ENCODE data around the gene CEACAM4. TPM values are rescaled to one million over a fixed set of nuclear protein-coding genes. Genes with fewer than 3 reads are reported as not detected.

The CEACAM4 gene
- total RNA-seq, 2 experiments from 2014 or later: not detected

GRCh38 chr19:41638641-41639081 is 11.8 kb upstream of the CEACAM4 start:
- H3K36me3 Mint-ChIP-seq (ENCODE audit: low read depth): peaks cover 2% of the 10 kb centered on the region
- peaks cover 19% of the 10 kb centered on the region for H3K4me1 Mint-ChIP-seq
- ChIA-PET CTCF (interaction anchor here (0.9 to 8.6 kb wide), 5 partner anchors 14 to 189 kb away, joined by 3 to 143 read pairs (median 4); partner anchors contain the start of gene CEACAM7), POLR2A (no interaction called here)
- peaks cover 14% of the 10 kb centered on the region for H3K27me3 Mint-ChIP-seq
- intact Hi-C loops (cut with DNase I, micrococcal nuclease): no loop called here
- DNase-seq (peak; percentile 14), ATAC-seq (no peak)
- H3K4me3 Mint-ChIP-seq: no peak overlapping the region
- peaks cover 2% of the 10 kb centered on the region for H3K9me3 Mint-ChIP-seq (ENCODE audit: low read depth)
- no peak overlapping the region for H3K27ac Mint-ChIP-seq

GRCh38 chr19:41637484-41637883 is 10.6 kb upstream of the CEACAM4 start:
- H3K27me3 Mint-ChIP-seq: peaks cover 14% of the 10 kb centered on the region
- H3K9me3 Mint-ChIP-seq (ENCODE audit: low read depth): peaks cover 2% of the 10 kb centered on the region
- intact Hi-C loops (cut with DNase I, micrococcal nuclease): no loop called here
- peaks cover 2% of the 10 kb centered on the region for H3K36me3 Mint-ChIP-seq (ENCODE audit: low read depth)
- DNase-seq (no peak), ATAC-seq (no peak)
- peaks cover 19% of the 10 kb centered on the region for H3K4me1 Mint-ChIP-seq
- no peak overlapping the region for H3K27ac Mint-ChIP-seq
- ChIA-PET CTCF (interaction anchor here (1.5 to 8.6 kb wide), 4 partner anchors 15 to 188 kb away, joined by 4 to 143 read pairs (median 39); partner anchors contain the start of gene CEACAM7), POLR2A (no interaction called here)
- H3K4me3 Mint-ChIP-seq: no peak overlapping the region

- Mint-ChIP-seq H3K9me3 (ENCODE audit: low read depth) (peaks cover 8% of the 10 kb centered on the region), H3K4me3 (no peak overlapping the region)
- intact Hi-C loops (cut with DNase I, micrococcal nuclease): no loop called here
These were observed 1.2 kb upstream of the CEACAM4 start for GRCh38 chr19:41627966-41628675.

GRCh38 chr19:41626278-41626677 is 596 bp downstream of the CEACAM4 start:
- H3K27me3 Mint-ChIP-seq: peaks cover 10% of the 10 kb centered on the region
- intact Hi-C loops (cut with DNase I, micrococcal nuclease): no loop called here
- H3K36me3 Mint-ChIP-seq (ENCODE audit: low read depth): no peaks in the 10 kb centered on the region
- H3K4me1 Mint-ChIP-seq: no peaks in the 10 kb centered on the region
- CTCF ChIA-PET: interaction anchor here (0.9 kb wide), 1 partner anchor 16 kb away, joined by 3 read pairs; no protein-coding TSS in a partner anchor
- no peak for DNase-seq
- no peak overlapping the region for H3K4me3 Mint-ChIP-seq
- H3K27ac Mint-ChIP-seq: no peak overlapping the region
- peaks cover 6% of the 10 kb centered on the region for H3K9me3 Mint-ChIP-seq (ENCODE audit: low read depth)
- POLR2A ChIA-PET: no interaction called here
- ATAC-seq: no peak

More at GRCh38 chr19:41627966-41628675, 1.2 kb upstream of the CEACAM4 start:
- H3K36me3 Mint-ChIP-seq (ENCODE audit: low read depth): no peaks in the 10 kb centered on the region
- ChIA-PET CTCF (interaction anchor here (1.3 kb wide), 1 partner anchor 12 kb away, joined by 3 read pairs; no protein-coding TSS in a partner anchor), POLR2A (no interaction called here)
- no peak overlapping the region for H3K27ac Mint-ChIP-seq
- no peak for ATAC-seq
- no peak for DNase-seq
- peaks cover 10% of the 10 kb centered on the region for H3K27me3 Mint-ChIP-seq
- H3K4me1 Mint-ChIP-seq: no peaks in the 10 kb centered on the region

GRCh38 chr19:41624937-41625336 is 1.9 kb downstream of the CEACAM4 start:
- ATAC-seq (no peak), DNase-seq (no peak)
- peaks cover 10% of the 10 kb centered on the region for H3K27me3 Mint-ChIP-seq
- no peaks in the 10 kb centered on the region for H3K36me3 Mint-ChIP-seq (ENCODE audit: low read depth)
- H3K4me1 Mint-ChIP-seq: no peaks in the 10 kb centered on the region
- H3K9me3 Mint-ChIP-seq (ENCODE audit: low read depth): no peaks in the 10 kb centered on the region
- no peak overlapping the region for H3K4me3 Mint-ChIP-seq
- H3K27ac Mint-ChIP-seq: no peak overlapping the region
- CTCF ChIA-PET: interaction anchor here (0.7 to 1.8 kb wide), 3 partner anchors 17 to 129 kb away, joined by 3 to 5 read pairs (median 3); no protein-coding TSS in a partner anchor
- intact Hi-C loops (cut with DNase I, micrococcal nuclease): no loop called here
- POLR2A ChIA-PET: no interaction called here

- intact Hi-C loops (cut with DNase I, micrococcal nuclease): no loop called here
- ATAC-seq (no peak), DNase-seq (no peak)
- no peaks in the 10 kb centered on the region for H3K4me1 Mint-ChIP-seq
- H3K27ac Mint-ChIP-seq: no peak overlapping the region
- peaks cover 10% of the 10 kb centered on the region for H3K27me3 Mint-ChIP-seq
- CTCF ChIA-PET: interaction anchor here (0.7 to 1.8 kb wide), 3 partner anchors 17 to 129 kb away, joined by 3 to 5 read pairs (median 3); no protein-coding TSS in a partner anchor
- H3K36me3 Mint-ChIP-seq (ENCODE audit: low read depth): no peaks in the 10 kb centered on the region
- no peak overlapping the region for H3K4me3 Mint-ChIP-seq
- H3K9me3 Mint-ChIP-seq (ENCODE audit: low read depth): no peaks in the 10 kb centered on the region
- POLR2A ChIA-PET: no interaction called here
These were observed 2.4 kb downstream of the CEACAM4 start for GRCh38 chr19:41624515-41624914.

GRCh38 chr19:41623360-41623759 is 3.5 kb downstream of the CEACAM4 start:
- ChIA-PET POLR2A (no interaction called here), CTCF (interaction anchor here (1.8 kb wide), 1 partner anchor 18 kb away, joined by 5 read pairs; no protein-coding TSS in a partner anchor)
- Mint-ChIP-seq H3K27ac (no peak overlapping the region), H3K4me3 (no peak overlapping the region), H3K9me3 (ENCODE audit: low read depth) (no peaks in the 10 kb centered on the region), H3K36me3 (ENCODE audit: low read depth) (no peaks in the 10 kb centered on the region), H3K4me1 (no peaks in the 10 kb centered on the region), H3K27me3 (peaks cover 6% of the 10 kb centered on the region)
- intact Hi-C loops (cut with DNase I, micrococcal nuclease): no loop called here
- no peak for DNase-seq
- no peak for ATAC-seq

- Mint-ChIP-seq H3K27ac (no peak overlapping the region), H3K9me3 (ENCODE audit: low read depth) (no peaks in the 10 kb centered on the region), H3K27me3 (no peaks in the 10 kb centered on the region), H3K36me3 (ENCODE audit: low read depth) (no peaks in the 10 kb centered on the region), H3K4me3 (no peak overlapping the region), H3K4me1 (no peaks in the 10 kb centered on the region)
- ChIA-PET POLR2A (no interaction called here), CTCF (no interaction called here)
- DNase-seq: no peak
- ATAC-seq: no peak
- intact Hi-C loops (cut with DNase I, micrococcal nuclease): no loop called here
These were observed 5.2 kb downstream of the CEACAM4 start for GRCh38 chr19:41621654-41622053.

GRCh38 chr19:41621226-41621625 is 5.6 kb downstream of the CEACAM4 start:
- Mint-ChIP-seq H3K9me3 (ENCODE audit: low read depth) (no peaks in the 10 kb centered on the region), H3K36me3 (ENCODE audit: low read depth) (no peaks in the 10 kb centered on the region), H3K27ac (no peak overlapping the region), H3K4me1 (no peaks in the 10 kb centered on the region), H3K27me3 (no peaks in the 10 kb centered on the region), H3K4me3 (no peak overlapping the region)
- intact Hi-C loops (cut with DNase I, micrococcal nuclease): no loop called here
- ChIA-PET CTCF (no interaction called here), POLR2A (no interaction called here)
- ATAC-seq: no peak
- DNase-seq: no peak

GRCh38 chr19:41620171-41620570 is 6.7 kb downstream of the CEACAM4 start:
- H3K27me3 Mint-ChIP-seq: no peaks in the 10 kb centered on the region
- H3K36me3 Mint-ChIP-seq (ENCODE audit: low read depth): no peaks in the 10 kb centered on the region
- no peaks in the 10 kb centered on the region for H3K4me1 Mint-ChIP-seq
- intact Hi-C loops (cut with DNase I, micrococcal nuclease): no loop called here
- POLR2A ChIA-PET: no interaction called here
- H3K9me3 Mint-ChIP-seq (ENCODE audit: low read depth): no peaks in the 10 kb centered on the region
- ATAC-seq (no peak), DNase-seq (no peak)
- H3K4me3 Mint-ChIP-seq: no peak overlapping the region
- H3K27ac Mint-ChIP-seq: no peak overlapping the region
- CTCF ChIA-PET: interaction anchor here (0.6 to 1.5 kb wide), 2 partner anchors 22 to 72 kb away, joined by 3 to 5 read pairs; no protein-coding TSS in a partner anchor

- no peak for DNase-seq
- no peak overlapping the region for H3K4me3 Mint-ChIP-seq
- ChIA-PET CTCF (interaction anchor here (1.5 kb wide), 1 partner anchor 21 kb away, joined by 5 read pairs; no protein-coding TSS in a partner anchor), POLR2A (no interaction called here)
- no peaks in the 10 kb centered on the region for H3K4me1 Mint-ChIP-seq
- ATAC-seq: no peak
- no peaks in the 10 kb centered on the region for H3K36me3 Mint-ChIP-seq (ENCODE audit: low read depth)
- H3K27me3 Mint-ChIP-seq: no peaks in the 10 kb centered on the region
- H3K27ac Mint-ChIP-seq: no peak overlapping the region
- H3K9me3 Mint-ChIP-seq (ENCODE audit: low read depth): no peaks in the 10 kb centered on the region
- intact Hi-C loops (cut with DNase I, micrococcal nuclease): no loop called here
These were observed 7.8 kb downstream of the CEACAM4 start for GRCh38 chr19:41619018-41619556.

Measured in activated CD4-positive, alpha-beta T cell treated with anti-CD3 and anti-CD28 coated beads for 36 hours (primary cell).